Astrocyte (in vitro differentiated cells and primary cell): ENCODE results near the gene SPG11.

Source experiments
- EZH2 ChIP-seq: IDR thresholded peaks from 2 replicates; pipeline ENCODE4 v1.6.1; 2012; ENCODE audit warnings: mild to moderate bottlenecking, low read length, inconsistent platforms; ENCODE audit not compliant: insufficient read depth
- TF ChIP-seq, protein P1 (sequence below): IDR thresholded peaks from 2 replicates; pipeline ENCODE4 v1.5.1; 2011; ENCODE audit warnings: low read depth, mild to moderate bottlenecking, inconsistent platforms, low read length, moderate library complexity; ENCODE audit not compliant: insufficient read depth

DNA sequence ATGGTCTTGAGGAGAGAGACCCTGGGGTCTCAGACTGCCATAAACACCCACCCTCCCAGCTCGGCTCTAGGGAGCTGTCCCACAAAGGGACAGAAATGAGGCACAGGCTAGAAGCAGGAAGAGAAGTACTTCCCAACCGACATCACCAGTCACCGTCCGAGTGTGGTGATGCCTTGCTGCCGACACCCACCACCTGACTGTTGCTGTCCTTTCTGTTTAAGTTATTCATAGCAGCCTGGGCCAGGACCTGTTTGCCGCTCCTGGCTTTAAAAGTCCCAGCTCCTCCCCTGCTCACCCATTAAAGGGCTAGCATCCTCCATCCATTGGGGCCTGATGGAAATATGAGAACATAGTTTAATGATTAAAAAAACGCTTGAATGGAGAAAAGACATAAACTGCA is 13.2 kb upstream of the SPG11 start:
- TF ChIP-seq, protein P1, sequence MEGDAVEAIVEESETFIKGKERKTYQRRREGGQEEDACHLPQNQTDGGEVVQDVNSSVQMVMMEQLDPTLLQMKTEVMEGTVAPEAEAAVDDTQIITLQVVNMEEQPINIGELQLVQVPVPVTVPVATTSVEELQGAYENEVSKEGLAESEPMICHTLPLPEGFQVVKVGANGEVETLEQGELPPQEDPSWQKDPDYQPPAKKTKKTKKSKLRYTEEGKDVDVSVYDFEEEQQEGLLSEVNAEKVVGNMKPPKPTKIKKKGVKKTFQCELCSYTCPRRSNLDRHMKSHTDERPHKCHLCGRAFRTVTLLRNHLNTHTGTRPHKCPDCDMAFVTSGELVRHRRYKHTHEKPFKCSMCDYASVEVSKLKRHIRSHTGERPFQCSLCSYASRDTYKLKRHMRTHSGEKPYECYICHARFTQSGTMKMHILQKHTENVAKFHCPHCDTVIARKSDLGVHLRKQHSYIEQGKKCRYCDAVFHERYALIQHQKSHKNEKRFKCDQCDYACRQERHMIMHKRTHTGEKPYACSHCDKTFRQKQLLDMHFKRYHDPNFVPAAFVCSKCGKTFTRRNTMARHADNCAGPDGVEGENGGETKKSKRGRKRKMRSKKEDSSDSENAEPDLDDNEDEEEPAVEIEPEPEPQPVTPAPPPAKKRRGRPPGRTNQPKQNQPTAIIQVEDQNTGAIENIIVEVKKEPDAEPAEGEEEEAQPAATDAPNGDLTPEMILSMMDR: no peak
- TF ChIP-seq EZH2: no peak
